ENCODE data around the gene PDLIM7. TPM values are rescaled to one million over a fixed set of nuclear protein-coding genes. Genes with fewer than 3 reads are reported as not detected.

Gene PDLIM7
- total RNA-seq, 1 experiment from 2014 or later = 400 TPM

DNA sequence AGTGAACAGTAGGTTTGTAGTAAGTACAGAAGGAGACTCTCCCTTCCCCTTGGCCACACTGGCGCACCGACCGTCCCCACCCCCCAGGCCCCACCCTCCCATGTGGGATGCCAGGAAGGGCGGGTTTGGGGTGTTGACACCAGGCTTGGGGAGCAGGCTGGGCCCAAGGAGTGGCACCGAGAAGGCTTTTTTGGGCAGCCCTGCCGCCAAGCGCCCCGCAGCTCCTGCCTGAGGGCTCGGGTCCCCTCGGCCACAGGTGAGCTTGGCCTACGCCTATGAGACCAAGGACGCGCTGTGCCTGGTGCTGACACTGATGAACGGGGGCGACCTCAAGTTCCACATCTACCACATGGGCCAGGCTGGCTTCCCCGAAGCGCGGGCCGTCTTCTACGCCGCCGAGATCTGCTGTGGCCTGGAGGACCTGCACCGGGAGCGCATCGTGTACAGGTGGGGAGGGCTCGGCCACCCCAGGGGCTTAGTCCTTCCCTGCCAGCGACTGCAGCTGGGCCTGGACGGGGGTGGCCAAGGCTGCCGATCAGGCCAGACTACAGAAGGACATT lies 63.7 kb downstream of the PDLIM7 start:
- no peaks in the 10 kb centered on the region for H3K27me3 Mint-ChIP-seq (ENCODE audit: unreplicated experiment)
- no peak overlapping the region for H3K27ac Mint-ChIP-seq (ENCODE audit: unreplicated experiment)
- H3K36me3 Mint-ChIP-seq (ENCODE audit: insufficient read depth, unreplicated experiment) = peaks cover 73% of the 10 kb centered on the region
- no peak for DNase-seq
- H3K4me1 Mint-ChIP-seq (ENCODE audit: low read depth, unreplicated experiment) = peaks cover 17% of the 10 kb centered on the region
- intact Hi-C loops (cut with micrococcal nuclease; ENCODE audit: unreplicated experiment) = no loop called here
- no peak overlapping the region for H3K4me3 Mint-ChIP-seq (ENCODE audit: low read depth, unreplicated experiment)
- CTCF ChIA-PET = interaction anchor here (1.3 kb wide), 1 partner anchor 11 kb away, joined by 3 read pairs; no protein-coding TSS in a partner anchor
- TF ChIP-seq, protein P1, sequence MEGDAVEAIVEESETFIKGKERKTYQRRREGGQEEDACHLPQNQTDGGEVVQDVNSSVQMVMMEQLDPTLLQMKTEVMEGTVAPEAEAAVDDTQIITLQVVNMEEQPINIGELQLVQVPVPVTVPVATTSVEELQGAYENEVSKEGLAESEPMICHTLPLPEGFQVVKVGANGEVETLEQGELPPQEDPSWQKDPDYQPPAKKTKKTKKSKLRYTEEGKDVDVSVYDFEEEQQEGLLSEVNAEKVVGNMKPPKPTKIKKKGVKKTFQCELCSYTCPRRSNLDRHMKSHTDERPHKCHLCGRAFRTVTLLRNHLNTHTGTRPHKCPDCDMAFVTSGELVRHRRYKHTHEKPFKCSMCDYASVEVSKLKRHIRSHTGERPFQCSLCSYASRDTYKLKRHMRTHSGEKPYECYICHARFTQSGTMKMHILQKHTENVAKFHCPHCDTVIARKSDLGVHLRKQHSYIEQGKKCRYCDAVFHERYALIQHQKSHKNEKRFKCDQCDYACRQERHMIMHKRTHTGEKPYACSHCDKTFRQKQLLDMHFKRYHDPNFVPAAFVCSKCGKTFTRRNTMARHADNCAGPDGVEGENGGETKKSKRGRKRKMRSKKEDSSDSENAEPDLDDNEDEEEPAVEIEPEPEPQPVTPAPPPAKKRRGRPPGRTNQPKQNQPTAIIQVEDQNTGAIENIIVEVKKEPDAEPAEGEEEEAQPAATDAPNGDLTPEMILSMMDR (IDR thresholded peaks at IDR 0.05; ENCODE audit: unreplicated experiment) = no peak
- H3K9me3 Mint-ChIP-seq (ENCODE audit: low read depth, unreplicated experiment) = no peaks in the 10 kb centered on the region
- no TSS peak for BruUV-seq (replicated peaks)

Other genes starting within 250 kb of the PDLIM7 start
- gene RAB24, start 193.9 kb downstream of the PDLIM7 start, total RNA-seq (2022) = 34.0 and 41.1 TPM in 2 replicates
- 215 and 217 TPM in 2 replicates for gene PRELID1, start 193.8 kb downstream of the PDLIM7 start, total RNA-seq (2022)
- gene MXD3, start 185.7 kb downstream of the PDLIM7 start, total RNA-seq (2022) = 24.3 and 36.3 TPM in 2 replicates
- gene LMAN2, start 145.9 kb downstream of the PDLIM7 start, total RNA-seq (2022) = 278 and 305 TPM in 2 replicates
- gene RGS14, start 139.7 kb downstream of the PDLIM7 start, total RNA-seq (2022) = 12.9 and 13.0 TPM in 2 replicates
- 0.19 and 0.64 TPM in 2 replicates for gene SLC34A1, start 113.2 kb downstream of the PDLIM7 start, total RNA-seq (2022)
- not detected in 2 replicates for gene PFN3, start 96.9 kb downstream of the PDLIM7 start, total RNA-seq (2022)
- 14.3 and 20.2 TPM in 2 replicates for gene F12, start 88.0 kb downstream of the PDLIM7 start, total RNA-seq (2022)
- gene GRK6, start 70.9 kb downstream of the PDLIM7 start, total RNA-seq (2022) = 64.6 and 72.6 TPM in 2 replicates
- gene PRR7, start 50.8 kb downstream of the PDLIM7 start, total RNA-seq (2022) = 25.2 and 27.6 TPM in 2 replicates
- gene DBN1, start 24.0 kb downstream of the PDLIM7 start, total RNA-seq (2022) = 207 and 218 TPM in 2 replicates
- gene DOK3, start 12.2 kb upstream of the PDLIM7 start, total RNA-seq (2022) = 14.5 and 15.7 TPM in 2 replicates
- 101 and 132 TPM in 2 replicates for gene DDX41, start 19.4 kb upstream of the PDLIM7 start, total RNA-seq (2022)
- 92.0 and 97.0 TPM in 2 replicates for gene FAM193B, start 57.0 kb upstream of the PDLIM7 start, total RNA-seq (2022)
- gene TMED9, start 94.6 kb upstream of the PDLIM7 start, total RNA-seq (2022) = 275 and 294 TPM in 2 replicates
- gene B4GALT7, start 102.5 kb upstream of the PDLIM7 start, total RNA-seq (2022) = 48.8 and 55.7 TPM in 2 replicates